HCT116 (cell line): ENCODE data around the gene TREM2. TPM values are rescaled to one million over a fixed set of nuclear protein-coding genes. Genes with fewer than 3 reads are reported as not detected.

Source experiments
- ATAC-seq: fragments of 200-7000 bp; cut with Tn5 transposase; 2 replicates; pipeline ENCODE4 v1.9.1; 2020; ENCODE audit warnings: mild to moderate bottlenecking, moderate library complexity
- Bru-seq: library from RNA; stranded (reverse); fragments of 400-500 nt; gene quantifications from one replicate; lab custom pipeline; 2021; lab: Mats Ljungman, UMichigan
- BruChase-seq, 2 experiments: library from RNA; stranded (reverse); fragments of 400-500 nt; gene quantifications; one replicate each; lab custom pipeline; 2021; lab: Mats Ljungman, UMichigan
- BruUV-seq: library from RNA; stranded (reverse); fragments of 400-500 nt; replicated peaks from 2 replicates; lab custom pipeline; 2021; lab: Mats Ljungman, UMichigan
- CTCF ChIA-PET: fragments of 300-600 bp; sonication (Branson Sonifier 250); formaldehyde crosslinking; loops from one replicate; lab custom pipeline; 2021; ENCODE audit warnings: antibody characterized with exemption; lab: Charles Lee
- POLR2A ChIA-PET: fragments of 300-600, 350-600 bp; sonication (Branson Sonifier 250); formaldehyde crosslinking; loops from one replicate; lab custom pipeline; 2021; ENCODE audit warnings: antibody characterized with exemption; lab: Charles Lee
- RAD21 ChIA-PET, 2 experiments: fragments of 300-600 bp; sonication (Branson Sonifier 250); formaldehyde crosslinking; loops; one replicate each; lab custom pipeline; 2023; ENCODE audit warnings: low total read pairs in 2 of 2; ENCODE audit not compliant: uncharacterized antibody in 2 of 2, unreplicated experiment in 2 of 2, low non-redundant PET in 1 of 2; lab: Charles Lee
- DNase-seq: peaks from one replicate; pipeline ENCODE4 v3.0.0-alpha.2; 2010; ENCODE audit warnings: low read depth, low spot score
- H2AFZ ChIP-seq: fragments of 200-600 bp; shearing (Covaris generic), sonication (generic); 2 replicates; pipeline ENCODE4 v1.6.1; 2017; ENCODE audit warnings: low read depth, mixed run types, mixed read lengths, antibody characterized with exemption, low read length; ENCODE audit not compliant: poor library complexity, severe bottlenecking
- H3K27ac ChIP-seq: 2 replicates; pipeline ENCODE4 v1.5.1; 2012; ENCODE audit warnings: low read depth, low read length
- H3K27me3 ChIP-seq: fragments of 200-600 bp; sonication (generic); 2 replicates; pipeline ENCODE4 v1.6.1; 2016; ENCODE audit warnings: mixed run types, low read length, mixed read lengths; ENCODE audit not compliant: insufficient read depth
- H3K36me3 ChIP-seq, 2 experiments: fragments of 200-500 bp in 1 of 2; fragments of 200-600 bp in 1 of 2; sonication (Bioruptor generic) in 1 of 2; sonication (generic) in 1 of 2; 2 replicates each; pipeline versions ENCODE4 v1.5.1 to v1.6.1; 2014 to 2016; ENCODE audit warnings: low read length in 2 of 2, inconsistent platforms in 1 of 2, mixed read lengths in 1 of 2, mixed run types in 1 of 2; ENCODE audit not compliant: insufficient read depth in 2 of 2, control insufficient read depth in 1 of 2
- H3K4me1 ChIP-seq, 2 experiments: fragments of 200-600 bp in 1 of 2; sonication (generic) in 1 of 2; 2 replicates each; pipeline versions ENCODE4 v1.5.1 to v1.6.1; 2012 to 2017; ENCODE audit warnings: low read length in 2 of 2, inconsistent platforms in 1 of 2, mild to moderate bottlenecking in 1 of 2, mixed read lengths in 1 of 2, mixed run types in 1 of 2, moderate library complexity in 1 of 2; ENCODE audit not compliant: insufficient read depth in 2 of 2, control insufficient read depth in 1 of 2
- H3K4me2 ChIP-seq: fragments of 200-600 bp; sonication (generic); 2 replicates; pipeline ENCODE4 v1.6.1; 2017; ENCODE audit warnings: mixed run types, low read length, mixed read lengths
- H3K4me3 ChIP-seq, 2 experiments: fragments of 200-600 bp in 1 of 2; sonication (generic) in 1 of 2; replicated peaks in 1 of 2; 2 replicates each; pipeline ENCODE4 v1.5.1; 2011 to 2016; ENCODE audit warnings: low read length in 2 of 2, control low read depth in 1 of 2, low read depth in 1 of 2, mild to moderate bottlenecking in 1 of 2, mixed read lengths in 1 of 2, mixed run types in 1 of 2
- H3K79me2 ChIP-seq: fragments of 200-600 bp; sonication (generic); 2 replicates; pipeline ENCODE4 v1.6.1; 2017; ENCODE audit warnings: mild to moderate bottlenecking, mixed run types, low read length, moderate library complexity, mixed read lengths; ENCODE audit not compliant: insufficient read depth
- H3K9ac ChIP-seq: fragments of 200-600 bp; sonication (generic); 2 replicates; pipeline ENCODE4 v1.6.1; 2016; ENCODE audit warnings: low read length, mixed read lengths
- H3K9me2 ChIP-seq: fragments of 200-600 bp; sonication (generic), shearing (Covaris generic); 2 replicates; pipeline ENCODE4 v1.6.1; 2017; ENCODE audit warnings: mixed run types, mild to moderate bottlenecking, moderate library complexity; ENCODE audit not compliant: insufficient read depth
- H3K9me3 ChIP-seq, 2 experiments: fragments of 200-500 bp in 1 of 2; fragments of 200-600 bp in 1 of 2; sonication (Bioruptor generic) in 1 of 2; sonication (generic) in 1 of 2; 2 replicates each; pipeline ENCODE4 v1.6.1; 2014 to 2017; ENCODE audit warnings: low read length in 2 of 2, mixed read lengths in 2 of 2, inconsistent platforms in 1 of 2, low read depth in 1 of 2, mild to moderate bottlenecking in 1 of 2, mixed run types in 1 of 2, moderate library complexity in 1 of 2; ENCODE audit not compliant: control insufficient read depth in 1 of 2, insufficient read depth in 1 of 2
- H4K20me1 ChIP-seq: fragments of 200-600 bp; sonication (generic), shearing (Covaris generic); 2 replicates; pipeline ENCODE4 v1.6.1; 2017; ENCODE audit warnings: mixed run types, mild to moderate bottlenecking, moderate library complexity; ENCODE audit not compliant: insufficient read depth
- CBX3 ChIP-seq: IDR thresholded peaks from 2 replicates; pipeline ENCODE4 v1.6.1; 2012; ENCODE audit warnings: low read depth
- EZH2 ChIP-seq: fragments of 200-600 bp; sonication (generic); IDR thresholded peaks from 2 replicates; pipeline ENCODE4 v1.6.1; 2017; ENCODE audit warnings: antibody characterized with exemption, mixed run types
- EZH2phosphoT487 ChIP-seq: fragments of 200-600 bp; IDR thresholded peaks from 2 replicates; pipeline ENCODE4 v1.6.1; 2018; ENCODE audit warnings: antibody characterized with exemption, borderline replicate concordance
- FOSL1 ChIP-seq: IDR thresholded peaks from 2 replicates; pipeline ENCODE4 v1.6.1; 2012; ENCODE audit warnings: low read depth
- JUND ChIP-seq: IDR thresholded peaks from 2 replicates; pipeline ENCODE4 v1.6.1; 2012
- POLR2A ChIP-seq: IDR thresholded peaks from 2 replicates; pipeline ENCODE4 v1.7.0; 2011; ENCODE audit warnings: borderline replicate concordance; ENCODE audit not compliant: insufficient read depth, insufficient read length; ENCODE audit errors: extremely low read depth
- POLR2AphosphoS5 ChIP-seq: IDR thresholded peaks from 2 replicates; pipeline ENCODE4 v1.6.1; 2011; ENCODE audit warnings: mild to moderate bottlenecking, low read depth, low read length, moderate library complexity
- RAD21 ChIP-seq: IDR thresholded peaks from 2 replicates; pipeline ENCODE4 v1.6.1; 2012; ENCODE audit warnings: low read depth, mild to moderate bottlenecking
- SIN3A ChIP-seq: IDR thresholded peaks from 2 replicates; pipeline ENCODE4 v1.6.1; 2012; ENCODE audit warnings: low read depth
- SRF ChIP-seq: IDR thresholded peaks from 2 replicates; pipeline ENCODE4 v1.6.1; 2012; ENCODE audit warnings: low read depth
- YY1 ChIP-seq: IDR thresholded peaks from 2 replicates; pipeline ENCODE4 v1.6.1; 2011; ENCODE audit warnings: low read length, low read depth, moderate library complexity, mild to moderate bottlenecking; ENCODE audit not compliant: insufficient replicate concordance; ENCODE audit errors: extremely low read depth
- ZFX ChIP-seq: fragments of 450-650 bp; IDR thresholded peaks from 2 replicates; pipeline ENCODE4 v1.6.1; 2017
- ZNF274 ChIP-seq: fragments of 200-500 bp; sonication (Bioruptor generic); IDR thresholded peaks from 2 replicates; pipeline ENCODE4 v1.6.1; 2014; ENCODE audit warnings: mild to moderate bottlenecking, low read depth, low read length, inconsistent platforms
- intact Hi-C: fragments of 100-400 bp; cut with micrococcal nuclease; formaldehyde crosslinking; loops from 2 replicates; pipeline ENCODE4 v1.10.0; 2022
- long read RNA-seq: library from polyadenylated mRNA; unstranded; transcript quantifications from one replicate; pipeline ENCODE4 v2.0.0, GENCODE V29; 2021; ENCODE audit not compliant: unreplicated experiment
- polyA plus RNA-seq: library from polyadenylated mRNA; unstranded; fragments of >200 nt; gene quantifications from 2 replicates; pipeline ENCODE4 v1.2.1, GENCODE V29; 2012; ENCODE audit warnings: missing spikeins
- total RNA-seq: library from RNA; stranded (reverse); gene quantifications from one replicate; pipeline ENCODE4 v1.2.1, GENCODE V29; 2021; ENCODE audit not compliant: unreplicated experiment
- TF ChIP-seq, protein P1 (sequence below): IDR thresholded peaks from 2 replicates; pipeline ENCODE4 v1.6.1; 2011; ENCODE audit warnings: mild to moderate bottlenecking, low read length, moderate library complexity; ENCODE audit not compliant: insufficient replicate concordance; ENCODE audit errors: extremely low read depth
- TF ChIP-seq, protein P2 (sequence below): IDR thresholded peaks from 2 replicates; pipeline ENCODE4 v1.6.1; 2012
- TF ChIP-seq, protein P3 (sequence below), 3 experiments: fragments of 200-600 bp in 1 of 3; sonication (generic) in 1 of 3; IDR thresholded peaks in 2 of 3; conservative IDR thresholded peaks in 1 of 3; 2 replicates each; pipeline ENCODE4 v1.5.1; 2012 to 2017; ENCODE audit warnings: low read depth in 2 of 3, low read length in 2 of 3, antibody characterized with exemption in 1 of 3, borderline replicate concordance in 1 of 3, control low read depth in 1 of 3, mild to moderate bottlenecking in 1 of 3, mixed read lengths in 1 of 3, mixed run types in 1 of 3, moderate library complexity in 1 of 3; ENCODE audit not compliant: insufficient read depth in 1 of 3
- TF ChIP-seq, protein P4 (sequence below): IDR thresholded peaks from 2 replicates; pipeline ENCODE4 v1.6.1; 2012
- TF ChIP-seq, protein P5 (sequence below): IDR thresholded peaks from 2 replicates; pipeline ENCODE4 v1.6.1; 2012; ENCODE audit warnings: low read depth

TREM2 gene
- total RNA-seq (not detected), Bru-seq, nascent RNA (not detected), BruChase-seq, experiment 1, labeled RNA remaining after a 6-hour chase (not detected), BruChase-seq, experiment 2, labeled RNA remaining after a 2-hour chase (not detected)
- 0.05 TPM in 1 of 2 replicates, not detected in the other for polyA plus RNA-seq
- long read RNA-seq, result 0 reads

DNA sequence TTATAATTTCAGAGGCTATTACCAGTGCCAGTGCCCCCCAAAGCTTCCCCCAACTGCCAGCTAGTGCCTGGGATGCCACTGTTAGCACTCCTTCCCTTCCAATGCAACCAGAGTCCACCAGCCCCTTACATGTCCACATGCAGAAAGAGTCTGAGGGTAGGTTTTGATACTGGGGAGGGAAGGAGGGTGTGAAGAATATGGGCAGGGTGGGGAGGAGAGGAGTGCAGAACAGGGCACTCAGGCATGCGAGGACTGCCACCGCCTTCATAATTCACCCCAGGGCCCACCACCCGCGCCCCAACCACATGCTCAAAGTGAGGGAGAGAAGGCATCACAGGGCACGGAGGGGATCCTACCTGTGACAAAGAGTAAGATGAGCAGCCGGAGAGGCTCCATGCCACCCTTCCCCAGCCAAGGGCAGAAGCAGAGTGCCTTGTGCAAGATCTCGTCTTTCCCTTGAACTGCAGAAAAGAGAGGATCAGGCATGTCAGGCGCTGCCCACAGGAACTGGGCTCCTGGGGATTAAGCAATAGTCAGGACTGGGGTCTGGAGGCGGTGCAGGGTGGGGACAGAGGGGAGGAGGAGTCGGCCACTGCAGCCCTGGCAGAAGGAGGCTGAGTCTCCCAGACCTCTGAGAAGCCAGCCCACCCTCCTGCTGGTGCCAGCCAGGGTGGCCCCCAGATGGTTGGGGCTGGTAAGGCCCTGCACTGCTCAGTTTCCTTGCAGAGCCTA, at the start of gene TREM2:
Gene TREM2, minus strand, starts transcription at position 430 of the 732 bp plus-strand sequence. Its CDS starts 34 bp downstream, at position 396.
- H3K4me2 ChIP-seq, result no peak within 1 kb of the TSS
- H3K27me3 ChIP-seq, result peaks cover 52% of the 10 kb centered on the region
- no peaks in the 10 kb centered on the region for H4K20me1 ChIP-seq
- H3K79me2 ChIP-seq, result no peaks in the 10 kb centered on the region
- no peak within 1 kb of the TSS for H3K4me3 ChIP-seq
- RAD21 ChIA-PET, result no interaction called here
- intact Hi-C loops, result no loop called here
- CTCF ChIA-PET, result no interaction called here
- H3K9ac ChIP-seq, result no peak within 1 kb of the TSS
- no peak for ATAC-seq
- POLR2A ChIA-PET, result no interaction called here
- no peaks in the 10 kb centered on the region for H3K36me3 ChIP-seq
- no peak within 1 kb of the TSS for H2AFZ ChIP-seq
- H3K9me2 ChIP-seq, result no peaks in the 10 kb centered on the region
- TF ChIP-seq EZH2 (no peak), ZFX (no peak), POLR2A (no peak), CBX3 (no peak), FOSL1 (no peak), ZNF274 (no peak), POLR2AphosphoS5 (no peak), RAD21 (no peak), YY1 (no peak), SIN3A (no peak), JUND (no peak), EZH2phosphoT487 (no peak), SRF (no peak)
- TF ChIP-seq, protein P1, sequence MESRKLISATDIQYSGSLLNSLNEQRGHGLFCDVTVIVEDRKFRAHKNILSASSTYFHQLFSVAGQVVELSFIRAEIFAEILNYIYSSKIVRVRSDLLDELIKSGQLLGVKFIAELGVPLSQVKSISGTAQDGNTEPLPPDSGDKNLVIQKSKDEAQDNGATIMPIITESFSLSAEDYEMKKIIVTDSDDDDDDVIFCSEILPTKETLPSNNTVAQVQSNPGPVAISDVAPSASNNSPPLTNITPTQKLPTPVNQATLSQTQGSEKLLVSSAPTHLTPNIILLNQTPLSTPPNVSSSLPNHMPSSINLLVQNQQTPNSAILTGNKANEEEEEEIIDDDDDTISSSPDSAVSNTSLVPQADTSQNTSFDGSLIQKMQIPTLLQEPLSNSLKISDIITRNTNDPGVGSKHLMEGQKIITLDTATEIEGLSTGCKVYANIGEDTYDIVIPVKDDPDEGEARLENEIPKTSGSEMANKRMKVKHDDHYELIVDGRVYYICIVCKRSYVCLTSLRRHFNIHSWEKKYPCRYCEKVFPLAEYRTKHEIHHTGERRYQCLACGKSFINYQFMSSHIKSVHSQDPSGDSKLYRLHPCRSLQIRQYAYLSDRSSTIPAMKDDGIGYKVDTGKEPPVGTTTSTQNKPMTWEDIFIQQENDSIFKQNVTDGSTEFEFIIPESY, result no peak
- TF ChIP-seq, protein P2, sequence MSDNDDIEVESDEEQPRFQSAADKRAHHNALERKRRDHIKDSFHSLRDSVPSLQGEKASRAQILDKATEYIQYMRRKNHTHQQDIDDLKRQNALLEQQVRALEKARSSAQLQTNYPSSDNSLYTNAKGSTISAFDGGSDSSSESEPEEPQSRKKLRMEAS, result no peak
- TF ChIP-seq, protein P3, sequence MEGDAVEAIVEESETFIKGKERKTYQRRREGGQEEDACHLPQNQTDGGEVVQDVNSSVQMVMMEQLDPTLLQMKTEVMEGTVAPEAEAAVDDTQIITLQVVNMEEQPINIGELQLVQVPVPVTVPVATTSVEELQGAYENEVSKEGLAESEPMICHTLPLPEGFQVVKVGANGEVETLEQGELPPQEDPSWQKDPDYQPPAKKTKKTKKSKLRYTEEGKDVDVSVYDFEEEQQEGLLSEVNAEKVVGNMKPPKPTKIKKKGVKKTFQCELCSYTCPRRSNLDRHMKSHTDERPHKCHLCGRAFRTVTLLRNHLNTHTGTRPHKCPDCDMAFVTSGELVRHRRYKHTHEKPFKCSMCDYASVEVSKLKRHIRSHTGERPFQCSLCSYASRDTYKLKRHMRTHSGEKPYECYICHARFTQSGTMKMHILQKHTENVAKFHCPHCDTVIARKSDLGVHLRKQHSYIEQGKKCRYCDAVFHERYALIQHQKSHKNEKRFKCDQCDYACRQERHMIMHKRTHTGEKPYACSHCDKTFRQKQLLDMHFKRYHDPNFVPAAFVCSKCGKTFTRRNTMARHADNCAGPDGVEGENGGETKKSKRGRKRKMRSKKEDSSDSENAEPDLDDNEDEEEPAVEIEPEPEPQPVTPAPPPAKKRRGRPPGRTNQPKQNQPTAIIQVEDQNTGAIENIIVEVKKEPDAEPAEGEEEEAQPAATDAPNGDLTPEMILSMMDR (IDR thresholded peaks at IDR 0.05 in 2 of 3, conservative IDR thresholded peaks at IDR 0.05 in 1 of 3; ENCODE audit: borderline replicate concordance in 1 of 3, insufficient read depth in 1 of 3, low read depth in 2 of 3, low read length in 2 of 3), result no peak
- TF ChIP-seq, protein P4, sequence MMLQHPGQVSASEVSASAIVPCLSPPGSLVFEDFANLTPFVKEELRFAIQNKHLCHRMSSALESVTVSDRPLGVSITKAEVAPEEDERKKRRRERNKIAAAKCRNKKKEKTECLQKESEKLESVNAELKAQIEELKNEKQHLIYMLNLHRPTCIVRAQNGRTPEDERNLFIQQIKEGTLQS, result no peak
- TF ChIP-seq, protein P5, sequence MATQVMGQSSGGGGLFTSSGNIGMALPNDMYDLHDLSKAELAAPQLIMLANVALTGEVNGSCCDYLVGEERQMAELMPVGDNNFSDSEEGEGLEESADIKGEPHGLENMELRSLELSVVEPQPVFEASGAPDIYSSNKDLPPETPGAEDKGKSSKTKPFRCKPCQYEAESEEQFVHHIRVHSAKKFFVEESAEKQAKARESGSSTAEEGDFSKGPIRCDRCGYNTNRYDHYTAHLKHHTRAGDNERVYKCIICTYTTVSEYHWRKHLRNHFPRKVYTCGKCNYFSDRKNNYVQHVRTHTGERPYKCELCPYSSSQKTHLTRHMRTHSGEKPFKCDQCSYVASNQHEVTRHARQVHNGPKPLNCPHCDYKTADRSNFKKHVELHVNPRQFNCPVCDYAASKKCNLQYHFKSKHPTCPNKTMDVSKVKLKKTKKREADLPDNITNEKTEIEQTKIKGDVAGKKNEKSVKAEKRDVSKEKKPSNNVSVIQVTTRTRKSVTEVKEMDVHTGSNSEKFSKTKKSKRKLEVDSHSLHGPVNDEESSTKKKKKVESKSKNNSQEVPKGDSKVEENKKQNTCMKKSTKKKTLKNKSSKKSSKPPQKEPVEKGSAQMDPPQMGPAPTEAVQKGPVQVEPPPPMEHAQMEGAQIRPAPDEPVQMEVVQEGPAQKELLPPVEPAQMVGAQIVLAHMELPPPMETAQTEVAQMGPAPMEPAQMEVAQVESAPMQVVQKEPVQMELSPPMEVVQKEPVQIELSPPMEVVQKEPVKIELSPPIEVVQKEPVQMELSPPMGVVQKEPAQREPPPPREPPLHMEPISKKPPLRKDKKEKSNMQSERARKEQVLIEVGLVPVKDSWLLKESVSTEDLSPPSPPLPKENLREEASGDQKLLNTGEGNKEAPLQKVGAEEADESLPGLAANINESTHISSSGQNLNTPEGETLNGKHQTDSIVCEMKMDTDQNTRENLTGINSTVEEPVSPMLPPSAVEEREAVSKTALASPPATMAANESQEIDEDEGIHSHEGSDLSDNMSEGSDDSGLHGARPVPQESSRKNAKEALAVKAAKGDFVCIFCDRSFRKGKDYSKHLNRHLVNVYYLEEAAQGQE, result no peak
- H3K4me1 ChIP-seq, result no peaks in the 10 kb centered on the region
- no peaks in the 10 kb centered on the region for H3K9me3 ChIP-seq
- BruUV-seq, result no TSS peak
- DNase-seq, result no peak
- H3K27ac ChIP-seq, result no peak within 1 kb of the TSS
